Activated CD8-positive, alpha-beta memory T cell treated with anti-CD3 and anti-CD28 coated beads, Interleukin-2, amount 50 U/mL, for 48 hours (primary cell): Measurements from ENCODE around the gene GXYLT2.

Experiments
- DNase-seq: peaks from one replicate; pipeline ENCODE4 v3.0.0-alpha.2; 2020

The GXYLT2 gene

GRCh38 chr3:72941245-72941644, 53.4 kb downstream of the GXYLT2 start:
- DNase-seq = no peak

GRCh38 chr3:72942427-72942826, 54.6 kb downstream of the GXYLT2 start:
- no peak for DNase-seq

- DNase-seq = no peak
Observed at GRCh38 chr3:72944696-72945095, 56.9 kb downstream of the GXYLT2 start.

GRCh38 chr3:72947715-72948490, 60.1 kb downstream of the GXYLT2 start:
- no peak for DNase-seq

- peak; percentile 34 for DNase-seq
Observed at GRCh38 chr3:72949016-72949415, 61.2 kb downstream of the GXYLT2 start.

GRCh38 chr3:72950372-72950771, 62.5 kb downstream of the GXYLT2 start:
- DNase-seq = peak; percentile 29

- DNase-seq = peak; percentile 39
Observed at GRCh38 chr3:72950801-72951200, 63.0 kb downstream of the GXYLT2 start.

- DNase-seq = peak; percentile 23
Observed at GRCh38 chr3:72951259-72951722, 63.4 kb downstream of the GXYLT2 start.

- peak; percentile 12 for DNase-seq
Observed at GRCh38 chr3:72953325-72953956, 65.6 kb downstream of the GXYLT2 start.

GRCh38 chr3:72957297-72957696, 69.5 kb downstream of the GXYLT2 start:
- peak; percentile 17 for DNase-seq

- peak; percentile 10 for DNase-seq
Observed at GRCh38 chr3:72959336-72959735, 71.5 kb downstream of the GXYLT2 start.

- DNase-seq = peak; percentile 53
Observed at GRCh38 chr3:72960812-72961518, 73.1 kb downstream of the GXYLT2 start.

GRCh38 chr3:72961752-72962151, 73.9 kb downstream of the GXYLT2 start:
- peak; percentile 48 for DNase-seq

- DNase-seq = peak; percentile 3
Observed at GRCh38 chr3:72962317-72962716, 74.5 kb downstream of the GXYLT2 start.

- DNase-seq = peak; percentile 1
Observed at GRCh38 chr3:72964633-72965032, 76.8 kb downstream of the GXYLT2 start.

- DNase-seq = no peak
Observed at GRCh38 chr3:72968266-72968664, 80.4 kb downstream of the GXYLT2 start.

- peak; percentile 7 for DNase-seq
Observed at GRCh38 chr3:72969766-72970165, 81.9 kb downstream of the GXYLT2 start.

- DNase-seq = peak; percentile 15
Observed at GRCh38 chr3:72970942-72971341, 83.1 kb downstream of the GXYLT2 start.

GRCh38 chr3:72972706-72973030, 84.8 kb downstream of the GXYLT2 start:
- DNase-seq = no peak

GRCh38 chr3:72973031-72973723, 85.3 kb downstream of the GXYLT2 start:
- DNase-seq = peak; percentile 32

- DNase-seq = no peak
Observed at GRCh38 chr3:72973786-72974185, 85.9 kb downstream of the GXYLT2 start.

- no peak for DNase-seq
Observed at GRCh38 chr3:72974956-72975355, 87.1 kb downstream of the GXYLT2 start.

GRCh38 chr3:72976281-72976741, 88.5 kb downstream of the GXYLT2 start:
- no peak for DNase-seq
